HG03135 (cell line): ENCODE measurements around the gene BCLAF1.

Experiments
- ATAC-seq: cut with Tn5 transposase; IDR thresholded peaks from one replicate; pipeline ENCODE4 v1.9.1; 2021; ENCODE audit warnings: mild to moderate bottlenecking, moderate library complexity; ENCODE audit not compliant: unreplicated experiment

The BCLAF1 gene, protein sequence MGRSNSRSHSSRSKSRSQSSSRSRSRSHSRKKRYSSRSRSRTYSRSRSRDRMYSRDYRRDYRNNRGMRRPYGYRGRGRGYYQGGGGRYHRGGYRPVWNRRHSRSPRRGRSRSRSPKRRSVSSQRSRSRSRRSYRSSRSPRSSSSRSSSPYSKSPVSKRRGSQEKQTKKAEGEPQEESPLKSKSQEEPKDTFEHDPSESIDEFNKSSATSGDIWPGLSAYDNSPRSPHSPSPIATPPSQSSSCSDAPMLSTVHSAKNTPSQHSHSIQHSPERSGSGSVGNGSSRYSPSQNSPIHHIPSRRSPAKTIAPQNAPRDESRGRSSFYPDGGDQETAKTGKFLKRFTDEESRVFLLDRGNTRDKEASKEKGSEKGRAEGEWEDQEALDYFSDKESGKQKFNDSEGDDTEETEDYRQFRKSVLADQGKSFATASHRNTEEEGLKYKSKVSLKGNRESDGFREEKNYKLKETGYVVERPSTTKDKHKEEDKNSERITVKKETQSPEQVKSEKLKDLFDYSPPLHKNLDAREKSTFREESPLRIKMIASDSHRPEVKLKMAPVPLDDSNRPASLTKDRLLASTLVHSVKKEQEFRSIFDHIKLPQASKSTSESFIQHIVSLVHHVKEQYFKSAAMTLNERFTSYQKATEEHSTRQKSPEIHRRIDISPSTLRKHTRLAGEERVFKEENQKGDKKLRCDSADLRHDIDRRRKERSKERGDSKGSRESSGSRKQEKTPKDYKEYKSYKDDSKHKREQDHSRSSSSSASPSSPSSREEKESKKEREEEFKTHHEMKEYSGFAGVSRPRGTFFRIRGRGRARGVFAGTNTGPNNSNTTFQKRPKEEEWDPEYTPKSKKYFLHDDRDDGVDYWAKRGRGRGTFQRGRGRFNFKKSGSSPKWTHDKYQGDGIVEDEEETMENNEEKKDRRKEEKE

DNA sequence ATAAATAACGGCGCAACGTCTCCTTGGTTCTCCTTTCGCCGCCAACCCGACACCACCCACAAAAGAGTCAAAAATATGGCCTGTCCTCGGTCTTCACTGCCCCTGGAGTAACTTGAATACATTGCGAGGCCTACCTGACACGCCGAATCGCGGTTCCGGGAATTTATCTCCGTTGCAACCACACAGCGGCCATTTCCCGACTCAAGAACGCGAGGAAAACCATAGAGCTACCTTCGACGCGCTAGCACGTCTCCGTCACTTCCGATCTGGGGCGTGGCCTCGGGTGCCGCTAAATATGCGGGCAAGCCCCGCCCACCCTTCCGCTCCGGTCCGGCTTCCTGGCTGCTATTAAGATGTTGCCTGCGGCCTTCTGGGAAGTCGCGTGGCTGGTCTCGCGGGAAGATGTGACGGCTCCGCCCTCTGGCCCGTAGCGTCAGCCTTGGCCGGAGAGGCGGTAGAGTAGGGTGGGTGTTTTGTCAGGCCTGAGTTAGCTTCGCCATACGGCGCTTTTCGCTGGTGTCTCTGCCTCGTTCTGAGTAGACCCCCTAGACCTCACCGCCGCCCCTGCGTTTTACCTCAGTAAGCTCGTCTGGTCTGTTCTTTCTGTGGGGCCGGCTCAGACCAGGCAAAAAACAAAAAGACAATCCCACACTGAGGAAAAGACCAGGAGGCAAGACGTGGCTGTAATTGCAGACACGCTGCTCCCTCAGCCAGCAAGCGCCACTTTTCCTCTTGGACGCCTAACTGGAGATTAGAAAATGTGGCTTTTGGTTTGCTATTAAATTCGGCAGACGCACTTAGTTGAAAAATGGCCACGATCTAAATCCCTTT is at the start of gene BCLAF1:
Gene BCLAF1, minus strand, starts transcription at position 268 of the 831 bp plus-strand sequence. CDS start 9,980 bp downstream, outside the sequence.
- ATAC-seq: peak; percentile 88

DNA sequence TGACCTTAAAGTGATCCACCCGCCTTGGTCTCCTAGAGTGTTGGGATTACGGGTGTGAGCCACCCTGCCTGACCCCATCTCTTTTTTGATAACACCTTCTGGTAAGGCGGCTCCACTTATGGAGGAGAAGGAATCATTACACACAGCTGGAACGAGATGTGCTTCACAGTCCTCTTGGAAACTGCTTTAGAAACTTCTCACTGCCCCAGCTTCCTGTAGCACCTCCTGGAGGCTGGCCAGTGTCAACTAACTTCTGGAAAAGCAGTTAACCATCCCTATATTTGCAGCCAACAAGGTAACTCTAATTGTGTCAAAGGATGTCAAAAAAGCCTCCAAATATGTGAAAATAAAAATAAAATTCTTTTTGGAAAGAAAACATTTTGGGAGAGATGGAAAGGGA is 48.8 kb upstream of the BCLAF1 start:
- no peak for ATAC-seq

DNA sequence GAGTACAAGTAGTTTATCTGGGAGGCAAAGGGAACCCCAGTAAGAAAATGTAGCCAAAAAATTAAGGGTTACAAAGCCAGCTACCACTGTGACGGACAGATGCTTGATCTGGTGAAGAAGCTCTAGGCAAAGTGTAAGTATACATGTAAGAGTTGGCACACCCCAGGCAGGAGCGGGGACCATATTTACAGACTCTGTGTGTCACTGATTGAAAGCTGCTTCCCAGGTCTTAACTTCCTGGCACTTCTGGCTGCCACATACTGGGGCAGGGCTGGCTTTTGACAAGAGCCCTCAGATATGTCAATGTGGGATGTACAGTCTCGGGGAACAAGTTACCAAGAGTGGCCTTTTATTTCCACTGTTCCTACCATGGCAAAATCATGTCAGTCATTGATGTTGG is 48.0 kb upstream of the BCLAF1 start:
- ATAC-seq: no peak

- ATAC-seq: no peak
Observed at GRCh38 chr6:136337121-136337520, 47.5 kb upstream of the BCLAF1 start.

GRCh38 chr6:136335736-136336363 is 46.2 kb upstream of the BCLAF1 start:
- no peak for ATAC-seq

DNA sequence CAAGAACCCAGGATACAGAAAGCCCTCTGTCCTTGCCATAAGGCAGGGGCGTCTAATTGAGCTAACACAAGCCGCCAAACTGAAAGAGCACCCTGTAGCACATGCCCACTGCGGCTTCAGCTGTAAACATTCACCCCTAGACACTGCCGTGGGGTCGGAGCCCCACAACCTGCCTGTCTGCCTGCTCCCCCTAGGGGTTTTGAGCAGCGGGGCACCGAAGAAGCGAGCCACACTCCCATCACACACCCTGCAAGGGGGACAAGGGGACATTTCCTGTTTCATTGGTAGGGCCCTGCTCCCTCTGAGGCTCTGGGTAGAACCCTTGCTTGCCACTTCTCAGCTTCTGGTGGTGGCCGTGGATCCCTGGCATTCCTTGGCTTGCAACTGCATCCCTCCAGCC is 45.2 kb upstream of the BCLAF1 start:
- ATAC-seq: no peak

GRCh38 chr6:136334465-136334846 is 44.8 kb upstream of the BCLAF1 start:
- ATAC-seq: no peak

DNA sequence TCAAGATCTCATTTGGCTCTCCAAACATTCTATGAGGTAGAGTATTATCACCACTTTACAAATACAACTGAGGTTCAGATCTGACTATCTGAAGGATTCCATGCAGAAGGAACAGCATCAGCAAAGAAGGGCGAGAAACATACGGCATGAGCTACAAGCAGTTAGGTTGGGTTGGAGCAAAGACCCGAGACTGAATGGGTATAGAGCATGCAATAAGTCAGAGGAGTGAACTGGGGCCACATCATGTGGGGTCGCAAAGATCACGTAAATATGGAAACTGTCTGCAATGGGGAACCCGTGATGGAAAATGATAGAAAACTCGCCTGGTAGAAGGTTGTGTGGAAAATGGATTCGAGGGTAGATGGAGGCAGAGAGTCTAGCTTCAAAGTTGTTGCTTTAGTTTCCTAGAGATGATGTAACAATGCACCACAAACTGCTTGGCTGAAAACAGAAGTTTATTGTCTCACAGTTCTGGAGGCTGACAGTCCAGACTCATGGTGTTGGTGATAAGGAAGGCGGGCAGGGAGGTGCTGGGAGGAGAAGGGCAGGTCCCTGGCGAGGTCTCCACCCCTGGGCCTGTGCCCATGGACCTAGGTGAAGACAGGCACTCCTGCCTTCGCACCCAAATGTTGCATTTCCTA is 44.3 kb upstream of the BCLAF1 start:
- ATAC-seq: no peak

DNA sequence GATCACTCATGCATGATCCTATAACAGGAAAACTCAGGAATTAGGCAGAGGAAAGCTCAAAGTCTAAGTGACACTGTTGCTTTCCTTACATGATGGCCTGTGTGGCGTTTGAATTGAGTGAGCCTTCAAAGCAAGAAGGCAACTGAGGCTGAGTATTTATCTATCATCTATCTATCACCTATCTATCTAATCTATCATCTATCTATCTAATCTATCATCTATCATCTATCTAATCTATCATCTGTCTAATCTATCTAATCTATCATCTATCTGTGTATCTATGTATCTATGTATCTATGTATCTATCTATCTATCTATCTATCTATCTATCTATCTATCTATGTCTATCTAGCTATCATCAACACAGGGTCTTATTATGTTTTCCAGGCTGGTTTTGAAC is 41.8 kb upstream of the BCLAF1 start:
- no peak for ATAC-seq

DNA sequence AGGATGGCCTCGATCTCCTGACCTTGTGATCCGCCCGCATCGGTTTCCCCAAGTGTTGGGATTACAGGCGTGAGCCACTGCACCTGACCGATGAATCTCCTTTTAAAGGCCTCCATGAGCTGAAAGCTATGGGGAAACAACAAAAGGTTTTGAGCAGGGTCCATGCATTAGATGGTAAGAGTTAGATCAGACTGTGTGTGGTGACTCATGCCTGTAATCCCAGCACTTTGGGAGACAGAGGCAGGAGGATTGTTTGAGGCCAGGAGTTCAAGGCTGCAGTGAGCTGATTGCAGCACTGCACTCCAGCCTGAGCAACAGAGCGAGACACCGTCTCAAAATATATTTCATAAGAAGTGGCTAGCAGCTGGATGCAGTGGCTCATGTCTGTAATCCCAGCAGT is 41.0 kb upstream of the BCLAF1 start:
- no peak for ATAC-seq

GRCh38 chr6:136326038-136326553 is 36.5 kb upstream of the BCLAF1 start:
- no peak for ATAC-seq

- no peak for ATAC-seq
Observed at GRCh38 chr6:136324686-136325380, 35.2 kb upstream of the BCLAF1 start.

DNA sequence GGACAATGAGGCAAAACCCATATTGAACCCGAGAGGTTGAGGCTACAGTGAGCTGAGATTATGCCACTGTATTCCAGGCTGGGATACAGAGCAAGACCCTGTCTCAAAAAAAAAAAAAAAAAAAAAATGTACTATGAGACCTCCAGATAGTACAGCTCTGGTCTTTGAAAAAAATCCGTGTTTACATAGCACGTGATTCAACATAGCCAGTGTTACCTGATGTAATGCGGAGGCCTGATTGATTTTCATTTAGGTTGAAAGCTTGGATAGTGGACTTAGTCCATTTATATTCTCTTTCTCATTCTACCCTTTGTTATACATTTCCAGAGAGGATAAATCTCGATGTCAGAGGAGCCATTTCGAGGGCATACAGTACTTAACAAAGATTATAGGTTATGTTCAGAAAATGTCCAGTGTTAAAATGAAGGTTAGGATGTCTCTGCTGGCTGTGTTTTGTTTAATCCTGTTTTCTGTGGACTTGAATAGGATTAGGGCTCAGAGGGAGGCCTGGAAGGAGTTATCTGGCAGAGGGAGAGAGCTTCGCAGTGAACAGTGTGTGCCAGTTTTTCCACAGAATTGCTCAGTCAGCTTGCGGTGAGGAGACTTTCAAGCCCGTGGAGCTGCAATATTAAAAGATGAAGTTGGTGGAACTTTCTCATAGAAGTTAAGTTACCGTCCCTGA is 33.9 kb upstream of the BCLAF1 start:
- no peak for ATAC-seq

GRCh38 chr6:136319732-136320131 is 30.1 kb upstream of the BCLAF1 start:
- ATAC-seq: no peak

DNA sequence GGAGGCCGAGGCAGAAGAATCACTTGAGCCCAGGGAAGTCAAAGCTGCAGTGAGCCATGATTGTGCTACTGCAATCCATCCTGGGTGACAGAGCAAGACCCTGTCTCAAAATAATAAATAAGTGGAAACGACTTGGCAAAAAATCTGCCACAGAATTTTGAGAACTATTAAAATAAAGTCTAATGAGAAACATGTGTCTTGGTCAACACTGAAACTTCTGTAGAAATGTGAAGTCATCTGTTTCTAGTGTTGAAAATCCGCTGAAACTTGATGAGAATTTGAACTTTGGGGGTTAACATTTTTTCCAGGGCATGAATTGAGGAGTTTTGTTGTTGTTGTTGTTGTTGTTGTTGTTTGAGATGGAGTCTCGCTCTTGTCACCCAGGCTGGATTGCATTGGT is 29.0 kb upstream of the BCLAF1 start:
- no peak for ATAC-seq

DNA sequence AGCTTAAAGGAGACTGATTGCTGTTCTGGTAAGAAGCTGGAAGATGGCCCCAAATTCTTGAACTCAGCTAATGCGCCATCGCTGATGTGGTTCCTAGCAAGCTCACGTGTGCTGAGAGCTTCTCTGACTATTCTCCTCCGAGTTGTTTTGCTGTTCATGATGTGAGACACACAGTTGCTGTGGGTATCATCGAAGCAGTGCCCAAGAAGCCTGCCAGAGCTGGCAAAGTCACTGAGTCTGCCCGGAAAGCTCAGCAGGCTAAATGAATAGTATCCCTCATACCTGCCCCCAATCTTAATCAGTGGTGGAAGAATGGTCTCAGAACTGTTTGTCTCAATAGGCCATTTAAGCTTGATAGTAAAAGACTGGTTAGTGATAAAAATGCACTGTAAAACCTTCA is 28.3 kb upstream of the BCLAF1 start:
- ATAC-seq: no peak

DNA sequence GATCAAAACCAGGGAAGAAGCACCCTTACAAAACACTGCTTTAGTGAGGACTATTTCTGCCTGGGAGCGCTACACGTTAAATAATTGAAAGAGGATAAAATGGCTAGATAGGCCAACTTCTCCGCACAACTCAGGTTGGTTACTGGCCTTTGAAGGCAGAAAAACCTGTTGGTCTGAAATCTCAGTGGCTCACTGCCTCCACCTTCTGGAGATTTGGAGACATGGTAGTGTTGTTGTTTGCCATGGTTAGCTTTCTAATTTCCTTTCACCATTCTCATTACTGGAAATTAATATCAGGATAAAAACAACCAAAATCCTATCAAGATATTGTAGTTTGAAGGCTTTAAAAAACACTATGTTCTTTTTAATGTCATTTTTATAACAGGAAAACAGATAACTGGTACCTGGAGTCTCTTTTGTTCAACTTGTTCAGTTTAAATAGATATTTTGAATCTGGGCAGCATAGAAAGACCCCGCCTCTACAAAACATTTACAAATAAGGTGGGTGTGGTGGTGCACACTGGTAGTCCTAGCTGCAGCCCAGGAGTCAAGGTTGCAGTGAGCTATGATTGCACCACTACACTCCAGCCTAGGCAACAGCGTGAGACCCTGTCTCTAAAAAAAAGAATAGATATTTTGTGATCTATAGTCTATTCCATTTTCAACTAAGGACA is 27.5 kb upstream of the BCLAF1 start:
- ATAC-seq: peak; percentile 77

- ATAC-seq: no peak
Observed at GRCh38 chr6:136315594-136315993, 25.9 kb upstream of the BCLAF1 start.
